Breast epithelium (tissue), 3 donors: ENCODE measurements around the gene CCNL1.

ENCODE experiments used
- POLR2AphosphoS5 ChIP-seq, 3 donors: sonication (generic); formaldehyde crosslinking; IDR thresholded peaks; one replicate each; pipeline ENCODE4 v1.6.1; 2017; ENCODE audit warnings: antibody characterized with exemption in 3 of 3
- TF ChIP-seq, protein P1 (sequence below), 3 donors: fragments of 450-650 bp; IDR thresholded peaks; one replicate each; pipeline ENCODE4 v1.5.1; 2016 to 2017; ENCODE audit warnings: antibody characterized with exemption in 3 of 3, mild to moderate bottlenecking in 3 of 3, moderate library complexity in 3 of 3

DNA sequence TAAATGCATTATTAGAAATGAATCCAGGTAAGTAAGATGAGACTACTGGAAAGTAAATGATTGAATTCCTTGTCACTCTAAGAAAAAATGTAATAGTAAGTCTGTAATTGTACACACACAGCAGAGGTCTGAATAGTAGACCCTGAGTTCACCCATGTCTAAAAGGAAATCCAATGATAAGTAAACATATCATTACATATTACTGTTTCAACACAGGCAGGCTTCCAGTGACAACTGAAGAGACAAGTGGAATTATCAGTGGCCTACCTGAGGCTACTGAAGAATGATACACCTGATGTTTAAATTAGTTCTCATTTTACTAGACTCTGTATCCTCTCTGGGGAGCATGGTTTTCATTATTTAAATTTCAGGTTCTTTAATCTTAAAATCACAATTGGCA is 6.2 kb upstream of the CCNL1 start:
- TF ChIP-seq, protein P1, sequence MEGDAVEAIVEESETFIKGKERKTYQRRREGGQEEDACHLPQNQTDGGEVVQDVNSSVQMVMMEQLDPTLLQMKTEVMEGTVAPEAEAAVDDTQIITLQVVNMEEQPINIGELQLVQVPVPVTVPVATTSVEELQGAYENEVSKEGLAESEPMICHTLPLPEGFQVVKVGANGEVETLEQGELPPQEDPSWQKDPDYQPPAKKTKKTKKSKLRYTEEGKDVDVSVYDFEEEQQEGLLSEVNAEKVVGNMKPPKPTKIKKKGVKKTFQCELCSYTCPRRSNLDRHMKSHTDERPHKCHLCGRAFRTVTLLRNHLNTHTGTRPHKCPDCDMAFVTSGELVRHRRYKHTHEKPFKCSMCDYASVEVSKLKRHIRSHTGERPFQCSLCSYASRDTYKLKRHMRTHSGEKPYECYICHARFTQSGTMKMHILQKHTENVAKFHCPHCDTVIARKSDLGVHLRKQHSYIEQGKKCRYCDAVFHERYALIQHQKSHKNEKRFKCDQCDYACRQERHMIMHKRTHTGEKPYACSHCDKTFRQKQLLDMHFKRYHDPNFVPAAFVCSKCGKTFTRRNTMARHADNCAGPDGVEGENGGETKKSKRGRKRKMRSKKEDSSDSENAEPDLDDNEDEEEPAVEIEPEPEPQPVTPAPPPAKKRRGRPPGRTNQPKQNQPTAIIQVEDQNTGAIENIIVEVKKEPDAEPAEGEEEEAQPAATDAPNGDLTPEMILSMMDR (IDR thresholded peaks at IDR 0.05) = no peak
- no peak for TF ChIP-seq POLR2AphosphoS5 (IDR thresholded peaks at IDR 0.05)
